Measurements from ENCODE around the gene FLVCR1.

FLVCR1 gene

GRCh38 chr1:212942679-212943392, 84.8 kb downstream of the FLVCR1 start:
- no peak for TF ChIP-seq USF1 (IDR thresholded peaks at IDR 0.05)
- TF ChIP-seq YY1 (IDR thresholded peaks at IDR 0.05; ENCODE audit: low read depth): no peak
- TF ChIP-seq, protein P1, sequence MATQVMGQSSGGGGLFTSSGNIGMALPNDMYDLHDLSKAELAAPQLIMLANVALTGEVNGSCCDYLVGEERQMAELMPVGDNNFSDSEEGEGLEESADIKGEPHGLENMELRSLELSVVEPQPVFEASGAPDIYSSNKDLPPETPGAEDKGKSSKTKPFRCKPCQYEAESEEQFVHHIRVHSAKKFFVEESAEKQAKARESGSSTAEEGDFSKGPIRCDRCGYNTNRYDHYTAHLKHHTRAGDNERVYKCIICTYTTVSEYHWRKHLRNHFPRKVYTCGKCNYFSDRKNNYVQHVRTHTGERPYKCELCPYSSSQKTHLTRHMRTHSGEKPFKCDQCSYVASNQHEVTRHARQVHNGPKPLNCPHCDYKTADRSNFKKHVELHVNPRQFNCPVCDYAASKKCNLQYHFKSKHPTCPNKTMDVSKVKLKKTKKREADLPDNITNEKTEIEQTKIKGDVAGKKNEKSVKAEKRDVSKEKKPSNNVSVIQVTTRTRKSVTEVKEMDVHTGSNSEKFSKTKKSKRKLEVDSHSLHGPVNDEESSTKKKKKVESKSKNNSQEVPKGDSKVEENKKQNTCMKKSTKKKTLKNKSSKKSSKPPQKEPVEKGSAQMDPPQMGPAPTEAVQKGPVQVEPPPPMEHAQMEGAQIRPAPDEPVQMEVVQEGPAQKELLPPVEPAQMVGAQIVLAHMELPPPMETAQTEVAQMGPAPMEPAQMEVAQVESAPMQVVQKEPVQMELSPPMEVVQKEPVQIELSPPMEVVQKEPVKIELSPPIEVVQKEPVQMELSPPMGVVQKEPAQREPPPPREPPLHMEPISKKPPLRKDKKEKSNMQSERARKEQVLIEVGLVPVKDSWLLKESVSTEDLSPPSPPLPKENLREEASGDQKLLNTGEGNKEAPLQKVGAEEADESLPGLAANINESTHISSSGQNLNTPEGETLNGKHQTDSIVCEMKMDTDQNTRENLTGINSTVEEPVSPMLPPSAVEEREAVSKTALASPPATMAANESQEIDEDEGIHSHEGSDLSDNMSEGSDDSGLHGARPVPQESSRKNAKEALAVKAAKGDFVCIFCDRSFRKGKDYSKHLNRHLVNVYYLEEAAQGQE (IDR thresholded peaks at IDR 0.05; ENCODE audit: low read depth): no peak
- no peak for TF ChIP-seq CREB1 (IDR thresholded peaks at IDR 0.05; ENCODE audit: low read depth)
- TF ChIP-seq TAF1 (IDR thresholded peaks at IDR 0.05; ENCODE audit: low read depth): no peak
- no peak for TF ChIP-seq EP300 (IDR thresholded peaks at IDR 0.05; ENCODE audit: borderline replicate concordance)
- no peak for TF ChIP-seq NFIC (IDR thresholded peaks at IDR 0.05)
- no peak for TF ChIP-seq TCF12 (IDR thresholded peaks at IDR 0.05; ENCODE audit: low read depth)
- no peak for TF ChIP-seq TEAD4 (IDR thresholded peaks at IDR 0.05)
- no peak for TF ChIP-seq EGR1 (IDR thresholded peaks at IDR 0.05)
- TF ChIP-seq CEBPB (IDR thresholded peaks at IDR 0.05): no peak
- no peak for TF ChIP-seq ZBTB7A (IDR thresholded peaks at IDR 0.05; ENCODE audit: low read depth)
- no peak for TF ChIP-seq RAD21 (IDR thresholded peaks at IDR 0.05; ENCODE audit: low read depth)
- TF ChIP-seq MAX (IDR thresholded peaks at IDR 0.05): no peak
- TF ChIP-seq FOXM1 (IDR thresholded peaks at IDR 0.05; ENCODE audit: borderline replicate concordance, low read depth): no peak

GRCh38 chr1:212943393-212943710, 85.3 kb downstream of the FLVCR1 start:
- TF ChIP-seq EP300 (IDR thresholded peaks at IDR 0.05; ENCODE audit: borderline replicate concordance) (no peak), NFIC (IDR thresholded peaks at IDR 0.05) (no peak), YY1 (IDR thresholded peaks at IDR 0.05; ENCODE audit: low read depth) (no peak), RAD21 (IDR thresholded peaks at IDR 0.05; ENCODE audit: low read depth) (no peak), CREB1 (IDR thresholded peaks at IDR 0.05; ENCODE audit: low read depth) (no peak), ZBTB7A (IDR thresholded peaks at IDR 0.05; ENCODE audit: low read depth) (no peak), EGR1 (IDR thresholded peaks at IDR 0.05) (no peak), MAX (IDR thresholded peaks at IDR 0.05) (no peak), TEAD4 (IDR thresholded peaks at IDR 0.05) (no peak), TCF12 (IDR thresholded peaks at IDR 0.05; ENCODE audit: low read depth) (no peak), USF1 (IDR thresholded peaks at IDR 0.05) (no peak), TAF1 (IDR thresholded peaks at IDR 0.05; ENCODE audit: low read depth) (no peak)
- TF ChIP-seq, protein P1 (IDR thresholded peaks at IDR 0.05; ENCODE audit: low read depth): no peak

DNA sequence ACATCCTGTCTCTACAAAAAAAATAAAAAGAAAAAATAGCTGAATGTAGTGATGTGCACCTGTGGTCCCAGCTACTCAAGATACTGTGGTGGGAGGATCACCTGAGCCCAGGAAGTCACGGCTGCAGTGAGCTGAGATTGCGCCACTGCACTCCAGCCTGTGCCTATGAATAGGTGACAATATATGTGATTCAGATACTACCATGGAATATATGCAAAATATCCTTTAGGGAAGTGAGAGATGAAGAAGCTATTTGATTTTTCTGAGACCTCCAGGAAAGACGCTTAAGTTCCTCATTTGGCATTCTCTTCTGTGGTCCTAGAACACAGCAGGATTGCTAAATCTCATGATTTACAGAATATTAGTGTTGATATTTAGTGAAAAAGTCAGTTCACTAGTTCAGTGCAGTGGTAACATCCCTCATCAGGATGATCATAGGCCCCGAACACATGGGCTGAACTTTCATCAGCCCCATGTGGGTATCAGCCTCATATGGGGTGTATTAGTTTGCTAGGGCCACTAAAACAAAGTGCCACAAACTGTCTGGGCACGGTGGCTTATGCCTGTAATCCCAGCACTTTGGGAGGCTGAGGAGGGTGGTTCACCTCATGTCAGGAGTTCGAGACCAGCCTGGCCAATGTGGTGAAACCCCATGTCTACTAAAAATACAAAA, 86.3 kb downstream of the FLVCR1 start:
- TF ChIP-seq ZBTB7A (IDR thresholded peaks at IDR 0.05; ENCODE audit: low read depth): no peak
- no peak for TF ChIP-seq TCF12 (IDR thresholded peaks at IDR 0.05; ENCODE audit: low read depth)
- no peak for TF ChIP-seq TAF1 (IDR thresholded peaks at IDR 0.05; ENCODE audit: low read depth)
- no peak for TF ChIP-seq CEBPB (IDR thresholded peaks at IDR 0.05)
- no peak for TF ChIP-seq CREB1 (IDR thresholded peaks at IDR 0.05; ENCODE audit: low read depth)
- TF ChIP-seq YY1 (IDR thresholded peaks at IDR 0.05; ENCODE audit: low read depth): no peak
- no peak for TF ChIP-seq MAX (IDR thresholded peaks at IDR 0.05)
- no peak for TF ChIP-seq RAD21 (IDR thresholded peaks at IDR 0.05; ENCODE audit: low read depth)
- no peak for TF ChIP-seq NFIC (IDR thresholded peaks at IDR 0.05)
- no peak for TF ChIP-seq EP300 (IDR thresholded peaks at IDR 0.05; ENCODE audit: borderline replicate concordance)
- TF ChIP-seq TEAD4 (IDR thresholded peaks at IDR 0.05): no peak
- TF ChIP-seq, protein P1 (IDR thresholded peaks at IDR 0.05; ENCODE audit: low read depth): no peak
- TF ChIP-seq EGR1 (IDR thresholded peaks at IDR 0.05): no peak
- TF ChIP-seq USF1 (IDR thresholded peaks at IDR 0.05): no peak
- TF ChIP-seq FOXM1 (IDR thresholded peaks at IDR 0.05; ENCODE audit: borderline replicate concordance, low read depth): no peak

All from Ishikawa (cell line).